SK-N-MC (cell line): Measurements from ENCODE around the gene TBC1D9B.

Source experiments
- DNase-seq: peaks from one replicate; pipeline ENCODE4 v3.0.0-alpha.2; 2011; ENCODE audit warnings: low read depth, low spot score
- H3K27ac ChIP-seq: fragments of 200-600 bp; sonication (generic); 2 replicates; pipeline ENCODE4 v1.5.1; 2016; ENCODE audit warnings: mixed run types
- H3K36me3 ChIP-seq: fragments of 200-600 bp; sonication (generic); 2 replicates; pipeline ENCODE4 v1.6.1; 2017; ENCODE audit warnings: antibody characterized with exemption, low read length, mixed read lengths; ENCODE audit not compliant: insufficient read depth
- H3K4me3 ChIP-seq: fragments of 200-600 bp; sonication (generic); 2 replicates; pipeline ENCODE4 v1.5.1; 2016
- H3K9ac ChIP-seq: fragments of 200-600 bp; sonication (generic); 2 replicates; pipeline ENCODE4 v1.8.0; 2017; ENCODE audit warnings: mixed run types, mixed read lengths; ENCODE audit not compliant: insufficient read length
- H3K9me3 ChIP-seq: fragments of 200-600 bp; sonication (generic); 2 replicates; pipeline ENCODE4 v1.6.1; 2017; ENCODE audit warnings: low read depth, mild to moderate bottlenecking, antibody characterized with exemption, low read length, moderate library complexity, mixed read lengths
- EZH2 ChIP-seq: fragments of 200-600 bp; sonication (generic); IDR thresholded peaks from one replicate; pipeline ENCODE4 v1.6.1; 2017; ENCODE audit warnings: antibody characterized with exemption
- FOXP2 ChIP-seq: optimal IDR thresholded peaks from 2 replicates; pipeline ENCODE3; 2011; ENCODE audit warnings: mild to moderate bottlenecking, moderate library complexity; ENCODE audit not compliant: insufficient read depth; ENCODE audit errors: extremely low read length, control extremely low read depth
- POLR2AphosphoS5 ChIP-seq: IDR thresholded peaks from 2 replicates; pipeline ENCODE4 v1.6.1; 2012; ENCODE audit warnings: mild to moderate bottlenecking, low read depth, low read length, borderline replicate concordance

The TBC1D9B gene

GRCh38 chr5:179885491-179886090 lies 22.1 kb downstream of the TBC1D9B start:
- no peak overlapping the region for H3K27ac ChIP-seq
- no peak overlapping the region for H3K4me3 ChIP-seq
- H3K9ac ChIP-seq = no peak overlapping the region
- peaks cover 15% of the 10 kb centered on the region; the same call in 1 of the 2 replicates for H3K9me3 ChIP-seq
- peaks cover 62% of the 10 kb centered on the region for H3K36me3 ChIP-seq
- no peak for DNase-seq
- TF ChIP-seq FOXP2 (no peak), EZH2 (no peak), POLR2AphosphoS5 (no peak)

DNA sequence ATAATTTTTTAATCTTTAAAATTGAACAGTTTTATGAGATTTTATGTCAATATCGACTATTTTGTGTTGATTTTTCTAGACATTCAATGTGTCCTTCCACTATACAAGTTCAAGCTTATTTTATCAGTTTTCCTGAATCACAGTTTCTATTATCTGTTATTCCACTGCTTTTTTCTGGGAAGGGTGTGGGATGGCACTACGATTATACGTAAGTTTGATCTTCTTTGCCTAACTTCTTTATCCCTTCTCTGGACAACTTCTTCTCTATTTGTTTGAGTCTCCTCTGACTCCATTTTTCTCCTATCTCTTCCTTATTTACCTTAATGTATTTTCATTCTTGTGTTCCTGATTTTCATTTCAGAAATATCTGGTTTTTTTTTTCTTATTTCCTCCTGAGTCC lies 24.5 kb downstream of the TBC1D9B start:
- TF ChIP-seq POLR2AphosphoS5 (no peak), FOXP2 (no peak), EZH2 (no peak)
- H3K27ac ChIP-seq = no peak overlapping the region
- no peak for DNase-seq
- H3K9me3 ChIP-seq = peaks cover 15% of the 10 kb centered on the region; the same call in 1 of the 2 replicates
- peaks cover 53% of the 10 kb centered on the region for H3K36me3 ChIP-seq
- no peak overlapping the region for H3K9ac ChIP-seq
- no peak overlapping the region for H3K4me3 ChIP-seq

- H3K4me3 ChIP-seq = no peak overlapping the region
- no peak overlapping the region for H3K9ac ChIP-seq
- no peak overlapping the region for H3K27ac ChIP-seq
- TF ChIP-seq EZH2 = no peak
- no peak for TF ChIP-seq FOXP2
- TF ChIP-seq POLR2AphosphoS5 = no peak
- H3K36me3 ChIP-seq = peaks cover 46% of the 10 kb centered on the region
- DNase-seq = no peak
- H3K9me3 ChIP-seq = peaks cover 15% of the 10 kb centered on the region; the same call in 1 of the 2 replicates
Observed at GRCh38 chr5:179882338-179882737, 25.4 kb downstream of the TBC1D9B start.

DNA sequence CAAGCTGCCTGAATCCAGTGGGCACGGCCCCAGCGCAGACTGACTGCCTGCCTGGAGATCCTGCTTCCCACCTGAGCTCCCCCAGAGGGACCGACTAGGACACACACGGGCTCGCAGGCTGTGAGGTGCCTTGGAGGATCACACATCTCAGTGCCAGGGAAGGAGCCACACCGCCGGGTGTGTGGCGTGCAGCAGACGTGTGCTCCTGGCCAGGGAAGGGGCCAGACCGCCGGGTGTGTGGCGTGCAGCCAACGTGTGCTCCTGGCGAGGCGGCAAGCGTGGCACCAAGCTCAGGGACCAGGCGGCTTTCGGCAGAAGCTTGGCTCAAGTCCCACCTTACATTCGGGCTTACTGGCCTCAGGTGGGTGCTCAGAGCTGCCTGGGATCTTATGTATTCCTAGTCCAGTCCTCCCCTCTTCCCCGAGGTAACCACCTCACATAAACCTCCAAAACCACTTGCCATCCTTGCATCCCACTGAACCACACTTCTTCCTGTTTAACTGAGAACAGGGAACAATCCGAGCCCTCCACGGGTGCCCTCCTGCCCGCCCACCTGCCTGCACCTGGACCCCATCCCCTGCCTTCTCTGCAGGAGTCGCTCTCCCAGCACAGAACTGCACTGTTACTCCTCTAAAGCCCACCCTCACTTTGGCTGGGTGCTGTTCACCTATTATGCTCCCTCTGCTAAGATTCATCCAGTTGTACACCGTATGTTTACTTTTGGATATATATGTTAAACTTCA lies 26.7 kb downstream of the TBC1D9B start:
- H3K9ac ChIP-seq = no peak overlapping the region
- TF ChIP-seq FOXP2 = no peak
- no peak for TF ChIP-seq EZH2
- peaks cover 36% of the 10 kb centered on the region for H3K36me3 ChIP-seq
- H3K27ac ChIP-seq = no peak overlapping the region
- no peak overlapping the region for H3K4me3 ChIP-seq
- peaks cover 15% of the 10 kb centered on the region; the same call in 1 of the 2 replicates for H3K9me3 ChIP-seq
- no peak for DNase-seq

DNA sequence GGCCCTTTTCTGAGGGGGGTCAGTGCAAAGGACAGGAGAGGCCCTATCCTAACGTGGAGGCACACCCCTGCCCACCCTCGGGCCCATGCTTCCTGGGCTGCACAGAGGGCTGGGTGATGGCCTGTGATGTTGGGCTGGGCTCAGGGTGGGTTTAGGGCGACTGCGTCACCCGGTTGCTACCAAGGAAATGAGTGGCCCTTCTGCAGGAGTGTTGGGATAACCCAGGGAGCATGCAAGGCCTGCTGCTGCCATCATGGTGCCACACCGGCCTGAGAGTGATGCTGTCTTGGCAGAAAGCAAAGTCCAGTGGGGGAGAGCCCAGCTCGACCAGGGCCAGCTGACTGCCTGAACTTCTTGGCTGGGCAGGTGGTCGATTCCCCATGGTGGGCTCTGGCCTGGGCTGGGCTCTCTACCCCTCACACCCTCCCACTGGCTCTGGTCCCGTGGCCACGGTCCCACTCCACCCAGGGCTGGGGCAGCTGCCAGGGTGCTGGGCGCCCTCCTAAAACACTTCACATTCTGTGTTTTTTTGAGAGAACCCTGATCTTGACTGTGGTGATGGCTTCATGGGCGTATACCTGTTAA lies 27.5 kb downstream of the TBC1D9B start:
- Histone ChIP-seq H3K9ac (no peak overlapping the region), H3K9me3 (peaks cover 15% of the 10 kb centered on the region; the same call in 1 of the 2 replicates), H3K36me3 (peaks cover 27% of the 10 kb centered on the region), H3K27ac (no peak overlapping the region), H3K4me3 (no peak overlapping the region)
- no peak for DNase-seq
- TF ChIP-seq EZH2 = no peak
- TF ChIP-seq FOXP2 = no peak
- TF ChIP-seq POLR2AphosphoS5 = no peak

- peaks cover 26% of the 10 kb centered on the region for H3K36me3 ChIP-seq
- TF ChIP-seq EZH2 (no peak), POLR2AphosphoS5 (no peak), FOXP2 (no peak)
Observed at GRCh38 chr5:179879690-179880010, 28.0 kb downstream of the TBC1D9B start.

DNA sequence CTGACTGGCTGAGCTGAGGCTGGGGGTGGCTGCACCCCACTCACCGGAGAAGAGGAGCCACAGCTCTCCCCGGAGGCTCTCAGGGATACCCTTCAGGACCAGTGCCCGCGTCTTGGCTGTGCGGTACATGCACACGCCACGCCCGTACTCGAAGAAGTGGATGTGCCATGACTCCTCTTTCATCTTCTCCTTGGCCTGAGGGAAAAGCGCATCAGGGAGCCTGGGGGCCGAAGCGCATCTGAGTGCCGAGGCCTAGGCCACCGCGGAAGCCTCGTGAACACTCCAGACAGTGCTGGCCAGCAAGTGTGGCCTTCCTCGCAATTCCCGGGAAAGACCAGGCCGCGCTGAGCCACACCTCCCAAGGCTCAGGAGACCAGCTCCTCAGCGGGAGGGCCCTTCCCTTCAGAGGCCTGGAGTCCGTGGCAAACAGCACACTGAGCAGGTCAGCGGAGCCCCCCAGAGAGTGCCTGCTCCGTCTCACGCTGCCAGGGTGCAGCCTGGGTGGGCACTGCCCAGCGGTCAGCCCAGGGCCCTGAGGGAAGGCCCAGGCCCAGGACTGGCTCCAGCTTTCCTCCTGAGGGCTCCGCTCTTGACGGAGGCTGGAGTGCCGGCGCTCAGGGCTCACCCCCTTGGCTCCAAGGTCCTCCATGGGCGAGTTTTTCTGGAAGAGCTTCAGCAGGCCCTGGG lies 28.6 kb downstream of the TBC1D9B start:
- Histone ChIP-seq H3K9me3 (peaks cover 11% of the 10 kb centered on the region; the same call in 1 of the 2 replicates), H3K36me3 (peaks cover 22% of the 10 kb centered on the region), H3K27ac (no peak overlapping the region), H3K4me3 (no peak overlapping the region), H3K9ac (no peak overlapping the region)
- DNase-seq = no peak
- TF ChIP-seq EZH2 (no peak), FOXP2 (no peak), POLR2AphosphoS5 (no peak)

More at GRCh38 chr5:179879690-179880010, 28.0 kb downstream of the TBC1D9B start:
- H3K9ac ChIP-seq = no peak overlapping the region
- H3K4me3 ChIP-seq = no peak overlapping the region
- DNase-seq = no peak
- H3K27ac ChIP-seq = no peak overlapping the region
- H3K9me3 ChIP-seq = peaks cover 15% of the 10 kb centered on the region; the same call in 1 of the 2 replicates
